Neural cell (in vitro differentiated cells): ENCODE results near the gene MYOM1. TPM values are rescaled to one million over a fixed set of nuclear protein-coding genes. Genes with fewer than 3 reads are reported as not detected.

ENCODE experiments used
- H2AFZ ChIP-seq: fragments of 200-600, 300-800 bp; sonication (generic), shearing (Covaris generic); 2 replicates; pipeline ENCODE4 v1.6.0; 2014; ENCODE audit warnings: low read depth, mild to moderate bottlenecking, antibody characterized with exemption, low read length, moderate library complexity
- H3F3A ChIP-seq: fragments of 200-600 bp; shearing (Covaris generic); 2 replicates; pipeline ENCODE4 v1.6.1; 2016; ENCODE audit warnings: mild to moderate bottlenecking, moderate library complexity, mixed read lengths, antibody characterized with exemption, low read length; ENCODE audit not compliant: insufficient read depth, poor library complexity, severe bottlenecking
- H3K27ac ChIP-seq: fragments of 200-600, 300-800 bp; sonication (generic), shearing (Covaris generic); 2 replicates; pipeline ENCODE4 v1.5.1; 2014; ENCODE audit warnings: mild to moderate bottlenecking, low read length, moderate library complexity
- H3K27me3 ChIP-seq: fragments of 300-800, 200-600 bp; sonication (generic), shearing (Covaris generic); 2 replicates; pipeline ENCODE4 v1.6.0; 2014; ENCODE audit warnings: mild to moderate bottlenecking, low read depth, low read length, moderate library complexity; ENCODE audit not compliant: insufficient read depth
- H3K36me3 ChIP-seq: fragments of 300-800, 200-600 bp; sonication (generic), shearing (Covaris generic); 2 replicates; pipeline ENCODE4 v1.5.1; 2014; ENCODE audit warnings: mild to moderate bottlenecking, antibody characterized with exemption, low read length, moderate library complexity; ENCODE audit not compliant: insufficient read depth
- H3K4me2 ChIP-seq: fragments of 300-800, 200-600 bp; sonication (generic), shearing (Covaris generic); 2 replicates; pipeline ENCODE4 v1.6.0; 2014; ENCODE audit warnings: mild to moderate bottlenecking, low read length
- H3K4me3 ChIP-seq: fragments of 300-800, 200-600 bp; sonication (generic), shearing (Covaris generic); 2 replicates; pipeline ENCODE4 v1.5.1; 2014; ENCODE audit warnings: mild to moderate bottlenecking, low read length, moderate library complexity
- H3K79me2 ChIP-seq: fragments of 200-600 bp; shearing (Covaris generic); replicated peaks from 2 replicates; pipeline ENCODE4 v1.6.0; 2014; ENCODE audit warnings: mild to moderate bottlenecking, low read length, moderate library complexity; ENCODE audit not compliant: insufficient read depth
- H3K9ac ChIP-seq: fragments of 300-800, 200-600 bp; sonication (generic), shearing (Covaris generic); 2 replicates; pipeline ENCODE4 v1.6.1; 2016; ENCODE audit warnings: mild to moderate bottlenecking, low read length, mixed read lengths
- H3K9me2 ChIP-seq: fragments of 200-600 bp; shearing (Covaris generic); 2 replicates; pipeline ENCODE4 v1.6.1; 2016; ENCODE audit warnings: mild to moderate bottlenecking, low read length, mixed read lengths; ENCODE audit not compliant: insufficient read depth
- H3K9me3 ChIP-seq: fragments of 200-600, 300-800 bp; sonication (generic), shearing (Covaris generic); 2 replicates; pipeline ENCODE4 v1.6.1; 2016; ENCODE audit warnings: mild to moderate bottlenecking, mixed run types, low read length, moderate library complexity, mixed read lengths
- H4K20me1 ChIP-seq: fragments of 200-600 bp; shearing (Covaris generic); 2 replicates; pipeline ENCODE4 v1.6.1; 2016; ENCODE audit warnings: mild to moderate bottlenecking, mixed run types; ENCODE audit not compliant: insufficient read depth
- EP300 ChIP-seq: fragments of 450-650 bp; conservative IDR thresholded peaks from 2 replicates; pipeline ENCODE4 v1.6.1; 2014; ENCODE audit warnings: antibody characterized with exemption, mild to moderate bottlenecking, moderate library complexity; ENCODE audit not compliant: poor library complexity, severe bottlenecking
- EZH2 ChIP-seq: fragments of 200-600, 300-800 bp; shearing (Covaris generic), sonication (generic); IDR thresholded peaks from 2 replicates; pipeline ENCODE4 v1.6.1; 2014; ENCODE audit warnings: antibody characterized with exemption, low read length, borderline replicate concordance, mild to moderate bottlenecking; ENCODE audit not compliant: insufficient read depth, poor library complexity, severe bottlenecking
- MXI1 ChIP-seq: fragments of 450-650 bp; conservative IDR thresholded peaks from 2 replicates; pipeline ENCODE4 v1.6.1; 2014; ENCODE audit warnings: antibody characterized with exemption, mild to moderate bottlenecking; ENCODE audit not compliant: poor library complexity, severe bottlenecking
- POLR2AphosphoS5 ChIP-seq: IDR thresholded peaks from 2 replicates; pipeline ENCODE4 v1.6.1; 2012
- RAD21 ChIP-seq: fragments of 450-650 bp; conservative IDR thresholded peaks from 2 replicates; pipeline ENCODE4 v1.6.1; 2014; ENCODE audit warnings: antibody characterized with exemption, mild to moderate bottlenecking, moderate library complexity
- SMC3 ChIP-seq: fragments of 450-650 bp; conservative IDR thresholded peaks from 2 replicates; pipeline ENCODE4 v1.6.1; 2014; ENCODE audit warnings: antibody characterized with exemption, mild to moderate bottlenecking, moderate library complexity; ENCODE audit not compliant: poor library complexity
- TAF1 ChIP-seq: IDR thresholded peaks from 2 replicates; pipeline ENCODE4 v1.6.1; 2012; ENCODE audit warnings: low read depth
- polyA plus RNA-seq: library from polyadenylated mRNA; depleted of rRNA; stranded (reverse); fragments of >200 nt; gene quantifications from 2 replicates; pipeline ENCODE4 v1.2.3, GENCODE V29; 2014
- TF ChIP-seq, protein P1 (sequence below): fragments of 450-650 bp; IDR thresholded peaks from 2 replicates; pipeline ENCODE4 v1.5.1; 2014; ENCODE audit warnings: antibody characterized with exemption, mild to moderate bottlenecking, moderate library complexity; ENCODE audit not compliant: poor library complexity, severe bottlenecking
- TF ChIP-seq, protein P2 (sequence below): IDR thresholded peaks from 2 replicates; pipeline ENCODE4 v1.6.1; 2012; ENCODE audit warnings: borderline replicate concordance

MYOM1 gene
- polyA plus RNA-seq, 1 donor from 2014 or later = 1.7 TPM

DNA sequence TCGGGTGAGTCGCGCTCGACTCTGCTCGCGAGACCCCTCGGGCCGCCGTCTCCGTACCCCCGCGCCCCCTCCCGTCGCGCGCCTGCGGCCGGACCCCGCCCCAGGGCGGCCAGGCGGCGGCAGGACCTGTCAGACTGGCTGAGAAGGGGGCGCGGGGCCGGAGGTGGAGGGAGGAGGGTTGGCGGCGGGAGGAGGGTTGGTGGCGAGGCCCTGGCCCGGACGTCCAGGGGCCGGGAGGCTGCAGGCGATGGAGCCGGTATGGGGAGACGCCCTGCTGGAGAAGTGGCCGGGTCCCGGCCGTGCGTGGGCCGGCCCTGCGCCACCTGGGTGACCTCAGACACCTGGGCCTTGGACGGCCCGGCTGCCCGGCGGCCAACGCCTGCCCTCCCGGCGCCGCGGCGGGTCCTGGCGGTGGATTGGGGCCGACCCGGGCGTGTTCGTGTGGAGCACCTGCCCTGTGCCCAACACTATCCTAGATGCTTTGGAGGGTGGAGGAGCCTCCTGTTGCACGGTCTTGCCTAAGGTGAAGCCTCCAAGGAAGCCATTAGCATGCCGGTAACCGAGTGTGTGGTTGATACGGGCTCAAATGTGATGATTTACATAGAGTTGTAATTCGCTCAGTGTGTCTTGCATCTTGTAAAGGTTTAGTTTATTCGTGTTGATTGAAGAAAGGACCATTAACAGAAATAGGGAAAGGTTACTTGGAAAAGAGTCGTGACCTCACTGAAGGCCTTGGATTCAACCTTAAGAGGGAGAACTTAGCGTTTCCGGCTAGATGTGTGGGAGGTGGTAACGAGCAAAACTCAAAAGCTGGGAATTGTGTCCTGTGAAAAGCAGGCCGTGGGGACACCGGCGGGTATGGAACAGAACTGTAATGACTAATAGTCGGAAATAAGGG, 42.7 kb upstream of the MYOM1 start:
- TF ChIP-seq EZH2 = no peak
- TF ChIP-seq MXI1 = peak; percentile 21
- TF ChIP-seq RAD21 = no peak
- no peaks in the 10 kb centered on the region for H3K9me2 ChIP-seq
- H3F3A ChIP-seq = no peaks in the 10 kb centered on the region
- H3K4me3 ChIP-seq = peak overlapping the region; percentile 93
- peaks cover 51% of the 10 kb centered on the region for H3K79me2 ChIP-seq
- H3K27ac ChIP-seq = peak overlapping the region; percentile 81
- H2AFZ ChIP-seq = peak overlapping the region; percentile 98
- peak overlapping the region; percentile 91 for H3K9ac ChIP-seq
- H3K4me2 ChIP-seq = peak overlapping the region; percentile 86
- H3K9me3 ChIP-seq = no peaks in the 10 kb centered on the region
- no peaks in the 10 kb centered on the region for H3K36me3 ChIP-seq
- peaks cover 4% of the 10 kb centered on the region for H4K20me1 ChIP-seq
- H3K27me3 ChIP-seq = no peaks in the 10 kb centered on the region

DNA sequence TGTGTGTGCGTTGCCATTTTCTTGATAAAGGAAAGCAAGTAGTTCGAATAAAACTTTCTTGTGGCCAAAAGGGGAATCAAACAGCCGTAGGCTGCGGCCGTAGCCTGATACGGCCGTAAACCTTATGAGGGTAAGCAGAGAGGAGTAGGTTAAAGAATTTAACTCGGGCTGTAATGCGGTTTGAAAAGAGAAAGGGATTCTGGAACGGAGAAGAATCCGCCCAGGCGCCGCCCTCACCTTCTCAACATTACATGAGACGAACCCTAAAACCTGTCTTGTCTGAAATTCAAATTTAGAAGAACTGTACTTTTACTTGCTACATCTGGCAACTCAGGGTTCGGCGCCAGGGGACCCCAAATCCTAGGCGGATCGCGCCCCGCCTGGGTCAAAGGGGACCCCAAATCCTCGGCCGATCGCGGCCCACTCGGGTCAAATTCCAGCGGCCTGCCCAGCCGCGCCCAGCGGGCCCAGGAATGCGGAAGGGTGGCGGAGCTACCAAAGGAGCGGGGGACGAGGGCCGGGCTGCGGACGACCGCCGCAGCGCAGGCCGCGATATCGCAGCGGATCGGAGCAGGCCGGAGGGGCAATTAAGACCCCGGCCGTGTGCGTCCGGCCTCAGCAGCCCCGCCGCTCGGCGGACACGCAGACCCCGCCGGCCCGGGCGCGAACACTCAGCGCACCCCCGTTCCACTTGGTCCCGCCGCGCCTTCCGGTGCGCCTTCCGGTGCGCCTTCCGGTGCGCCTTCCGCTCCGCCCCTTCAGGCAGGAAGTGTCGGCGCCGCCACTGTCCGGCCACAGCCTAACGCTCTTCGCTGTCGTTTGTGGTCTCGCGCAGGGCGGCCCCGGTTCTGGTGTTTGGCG, 41.8 kb upstream of the MYOM1 start, which contains the start of gene MYL12B:
Gene MYL12B (plus strand): TSS at position 761 of the 861 bp plus-strand sequence. CDS start 10,766 bp downstream, outside the sequence.
- TF ChIP-seq TAF1 (peak; percentile 57), POLR2AphosphoS5 (peak; percentile 90), SMC3 (peak; percentile 32), EP300 (peak; percentile 71), MXI1 (peak; percentile 54), EZH2 (no peak), RAD21 (no peak)
- TF ChIP-seq, protein P1, sequence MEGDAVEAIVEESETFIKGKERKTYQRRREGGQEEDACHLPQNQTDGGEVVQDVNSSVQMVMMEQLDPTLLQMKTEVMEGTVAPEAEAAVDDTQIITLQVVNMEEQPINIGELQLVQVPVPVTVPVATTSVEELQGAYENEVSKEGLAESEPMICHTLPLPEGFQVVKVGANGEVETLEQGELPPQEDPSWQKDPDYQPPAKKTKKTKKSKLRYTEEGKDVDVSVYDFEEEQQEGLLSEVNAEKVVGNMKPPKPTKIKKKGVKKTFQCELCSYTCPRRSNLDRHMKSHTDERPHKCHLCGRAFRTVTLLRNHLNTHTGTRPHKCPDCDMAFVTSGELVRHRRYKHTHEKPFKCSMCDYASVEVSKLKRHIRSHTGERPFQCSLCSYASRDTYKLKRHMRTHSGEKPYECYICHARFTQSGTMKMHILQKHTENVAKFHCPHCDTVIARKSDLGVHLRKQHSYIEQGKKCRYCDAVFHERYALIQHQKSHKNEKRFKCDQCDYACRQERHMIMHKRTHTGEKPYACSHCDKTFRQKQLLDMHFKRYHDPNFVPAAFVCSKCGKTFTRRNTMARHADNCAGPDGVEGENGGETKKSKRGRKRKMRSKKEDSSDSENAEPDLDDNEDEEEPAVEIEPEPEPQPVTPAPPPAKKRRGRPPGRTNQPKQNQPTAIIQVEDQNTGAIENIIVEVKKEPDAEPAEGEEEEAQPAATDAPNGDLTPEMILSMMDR = peak; percentile 40
- TF ChIP-seq, protein P2, sequence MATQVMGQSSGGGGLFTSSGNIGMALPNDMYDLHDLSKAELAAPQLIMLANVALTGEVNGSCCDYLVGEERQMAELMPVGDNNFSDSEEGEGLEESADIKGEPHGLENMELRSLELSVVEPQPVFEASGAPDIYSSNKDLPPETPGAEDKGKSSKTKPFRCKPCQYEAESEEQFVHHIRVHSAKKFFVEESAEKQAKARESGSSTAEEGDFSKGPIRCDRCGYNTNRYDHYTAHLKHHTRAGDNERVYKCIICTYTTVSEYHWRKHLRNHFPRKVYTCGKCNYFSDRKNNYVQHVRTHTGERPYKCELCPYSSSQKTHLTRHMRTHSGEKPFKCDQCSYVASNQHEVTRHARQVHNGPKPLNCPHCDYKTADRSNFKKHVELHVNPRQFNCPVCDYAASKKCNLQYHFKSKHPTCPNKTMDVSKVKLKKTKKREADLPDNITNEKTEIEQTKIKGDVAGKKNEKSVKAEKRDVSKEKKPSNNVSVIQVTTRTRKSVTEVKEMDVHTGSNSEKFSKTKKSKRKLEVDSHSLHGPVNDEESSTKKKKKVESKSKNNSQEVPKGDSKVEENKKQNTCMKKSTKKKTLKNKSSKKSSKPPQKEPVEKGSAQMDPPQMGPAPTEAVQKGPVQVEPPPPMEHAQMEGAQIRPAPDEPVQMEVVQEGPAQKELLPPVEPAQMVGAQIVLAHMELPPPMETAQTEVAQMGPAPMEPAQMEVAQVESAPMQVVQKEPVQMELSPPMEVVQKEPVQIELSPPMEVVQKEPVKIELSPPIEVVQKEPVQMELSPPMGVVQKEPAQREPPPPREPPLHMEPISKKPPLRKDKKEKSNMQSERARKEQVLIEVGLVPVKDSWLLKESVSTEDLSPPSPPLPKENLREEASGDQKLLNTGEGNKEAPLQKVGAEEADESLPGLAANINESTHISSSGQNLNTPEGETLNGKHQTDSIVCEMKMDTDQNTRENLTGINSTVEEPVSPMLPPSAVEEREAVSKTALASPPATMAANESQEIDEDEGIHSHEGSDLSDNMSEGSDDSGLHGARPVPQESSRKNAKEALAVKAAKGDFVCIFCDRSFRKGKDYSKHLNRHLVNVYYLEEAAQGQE = peak; percentile 49
- H3K79me2 ChIP-seq = peaks cover 43% of the 10 kb centered on the region
- peak within 1 kb of the TSS; percentile 81 for H3K27ac ChIP-seq
- no peaks in the 10 kb centered on the region for H3F3A ChIP-seq
- no peaks in the 10 kb centered on the region for H3K36me3 ChIP-seq
- peak within 1 kb of the TSS; percentile 93 for H3K4me3 ChIP-seq
- peak within 1 kb of the TSS; percentile 86 for H3K4me2 ChIP-seq
- H3K9ac ChIP-seq = peak within 1 kb of the TSS; percentile 91
- H4K20me1 ChIP-seq = peaks cover 4% of the 10 kb centered on the region
- H2AFZ ChIP-seq = peak within 1 kb of the TSS; percentile 98
- H3K27me3 ChIP-seq = no peaks in the 10 kb centered on the region
- H3K9me3 ChIP-seq = no peaks in the 10 kb centered on the region
- no peaks in the 10 kb centered on the region for H3K9me2 ChIP-seq
